A549 (cell line): Measurements from ENCODE around the gene ACADM.
"Not testable (repeated sequence)": the region's sequence is repeated elsewhere in the genome, so short reads cannot be mapped to it uniquely, and the experiment has no call there.

Experiments
- CTCF ChIP-seq: fragments of >200 bp; sonication (Bioruptor Twin); formaldehyde crosslinking; IDR thresholded peaks from 3 replicates; pipeline ENCODE4 v1.5.1; 2016
- HMGXB4 ChIP-seq: fragments of 250-450 bp; sonication (Bioruptor Pico); IDR thresholded peaks from 2 replicates; pipeline ENCODE4 v1.5.0; 2021; ENCODE audit warnings: mild to moderate bottlenecking, moderate library complexity, borderline replicate concordance
- POLR2A ChIP-seq: IDR thresholded peaks from 2 replicates; pipeline ENCODE4 v1.6.1; 2012; ENCODE audit warnings: mild to moderate bottlenecking, low read length

DNA sequence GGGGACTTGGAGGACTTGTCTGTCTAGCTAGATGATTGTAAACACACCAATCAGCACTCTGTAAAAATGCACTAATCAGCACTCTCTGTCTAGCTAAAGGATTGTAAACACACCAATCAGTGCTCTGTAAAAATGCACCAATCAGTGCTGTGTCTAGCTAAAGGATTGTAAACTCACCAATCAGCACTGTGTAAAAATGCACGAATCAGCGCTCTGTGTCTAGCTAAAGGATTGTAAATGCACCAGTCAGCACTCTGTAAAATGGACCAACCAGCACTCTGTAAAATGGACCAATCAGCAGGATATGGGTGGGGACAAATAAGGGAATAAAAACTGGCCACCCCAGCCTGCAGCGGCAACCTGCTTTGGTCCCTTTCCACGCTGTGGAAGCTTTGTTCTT is 34.0 kb downstream of the ACADM start:
- TF ChIP-seq CTCF, HMGXB4, POLR2A: not testable (repeated sequence)
